GM23248 (cell line): ENCODE measurements around the gene HIVEP1.

Experiments
- EZH2 ChIP-seq: fragments of 200-600 bp; sonication (generic); IDR thresholded peaks from 2 replicates; pipeline ENCODE4 v1.6.1; 2018; ENCODE audit warnings: antibody characterized with exemption, mild to moderate bottlenecking; ENCODE audit not compliant: insufficient read depth, poor library complexity, severe bottlenecking
- EZH2phosphoT487 ChIP-seq: fragments of 200-600 bp; sonication (generic); IDR thresholded peaks from 2 replicates; pipeline ENCODE4 v1.6.1; 2018; ENCODE audit warnings: antibody characterized with exemption, moderate library complexity, mild to moderate bottlenecking, low read depth; ENCODE audit not compliant: insufficient read depth

GRCh38 chr6:12186528-12186927 is 174.4 kb downstream of the HIVEP1 start:
- no peak for TF ChIP-seq EZH2
- TF ChIP-seq EZH2phosphoT487, result no peak
